Ovary (tissue), 9 donors: ENCODE measurements around the gene ADAMTS2. TPM values are rescaled to one million over a fixed set of nuclear protein-coding genes. Genes with fewer than 3 reads are reported as not detected.

ENCODE experiments used
- DNase-seq, 5 donors: peaks; one replicate each; pipeline ENCODE4 v3.0.0-alpha.2; 2019 to 2020
- H3K27ac ChIP-seq, 2 donors: fragments of 200-600 bp; one replicate each; pipeline versions ENCODE4 v1.5.1 to v1.8.0; 2019 to 2022
- H3K27me3 ChIP-seq: fragments of 200-600 bp; one replicate; pipeline ENCODE4 v1.8.0; 2022
- H3K36me3 ChIP-seq: fragments of 200-600 bp; sonication (generic); one replicate; pipeline ENCODE4 v1.5.1; 2019
- H3K4me1 ChIP-seq: one replicate; pipeline ENCODE4 v1.8.1; 2013; ENCODE audit warnings: mild to moderate bottlenecking, moderate library complexity; ENCODE audit not compliant: insufficient read depth
- H3K4me3 ChIP-seq: fragments of 200-600 bp; sonication (generic); one replicate; pipeline ENCODE4 v1.5.1; 2017
- H3K9me3 ChIP-seq, 2 donors: fragments of 200-600 bp in 1 of 2; sonication (generic) in 1 of 2; one replicate each; pipeline versions ENCODE4 v1.5.1 to v1.8.1; 2013 to 2019; ENCODE audit warnings: mild to moderate bottlenecking in 1 of 2, moderate library complexity in 1 of 2
- CTCF ChIP-seq, 3 donors: fragments of 450-650 bp in 2 of 3; fragments of 200-600 bp in 1 of 3; IDR thresholded peaks; one replicate each; pipeline versions ENCODE4 v1.5.1 to v1.8.0; 2016 to 2022; ENCODE audit warnings: antibody characterized with exemption in 3 of 3, mild to moderate bottlenecking in 1 of 3
- EP300 ChIP-seq: sonication (generic); formaldehyde crosslinking; IDR thresholded peaks from one replicate; pipeline ENCODE4 v1.6.1; 2017; ENCODE audit warnings: antibody characterized with exemption
- POLR2A ChIP-seq: fragments of 450-650 bp; IDR thresholded peaks from one replicate; pipeline ENCODE4 v1.6.1; 2017; ENCODE audit warnings: antibody characterized with exemption, mild to moderate bottlenecking, moderate library complexity
- WGBS, 3 donors: extraction: QIAGEN DNeasy Blood & Tissue Kit in 1 of 3; methylation state at CpG; one replicate each; pipeline versions ENCODE4 v1.1.5 to v1.1.7; 2013 to 2017; 5-methylcytosine and 5-hydroxymethylcytosine counted together
- intact Hi-C, 4 donors: fragments of 100-400 bp; cut with DNase I; formaldehyde crosslinking; loops; one replicate each; pipeline versions ENCODE4 v1.11.0 to v1.15.1; 2022 to 2023
- polyA plus RNA-seq, 2 donors: library from polyadenylated mRNA; stranded (reverse); fragments of 200-250 nt in 1 of 2; fragments of 350-450 nt in 1 of 2; fragmentation: Illumina TruSeq in 1 of 2; extraction: RNeasy Lipid Tissue Mini Kit (QIAGEN cat#74804) in 1 of 2; gene quantifications; one replicate each; pipeline ENCODE4 v1.2.3, GENCODE V29; 2013 to 2014
- total RNA-seq, 7 donors: library from RNA; depleted of rRNA in 2 of 7; stranded (reverse); fragments of >200 nt in 2 of 7; fragmentation: NEBNext Ultra II Directional in 3 of 7; extraction: Animal tissue kit (Norgen Biotek cat#: 25700) in 3 of 7; gene quantifications; one replicate each; pipeline versions ENCODE4 v1.1.0 to v1.2.4, GENCODE V29; 2016 to 2023
- donor health status: DM: no; HTN: no; CAD: no; lungs with moderate emphysema.
- donor health status: DM: no; HTN: no; CAD: no.
- donor health status: Bipolar disorder and iron deficiency.
- donor health status: DM: yes; HTN: yes; CAD: no.
- donor health status: DM: no; HTN: no; CAD: no.
- donor health status: DM: yes; HTN: yes; CAD: no.

Gene ADAMTS2
- total and polyA plus RNA-seq, 9 donors, result 7.9 to 31.8 (median 11.5) TPM

DNA sequence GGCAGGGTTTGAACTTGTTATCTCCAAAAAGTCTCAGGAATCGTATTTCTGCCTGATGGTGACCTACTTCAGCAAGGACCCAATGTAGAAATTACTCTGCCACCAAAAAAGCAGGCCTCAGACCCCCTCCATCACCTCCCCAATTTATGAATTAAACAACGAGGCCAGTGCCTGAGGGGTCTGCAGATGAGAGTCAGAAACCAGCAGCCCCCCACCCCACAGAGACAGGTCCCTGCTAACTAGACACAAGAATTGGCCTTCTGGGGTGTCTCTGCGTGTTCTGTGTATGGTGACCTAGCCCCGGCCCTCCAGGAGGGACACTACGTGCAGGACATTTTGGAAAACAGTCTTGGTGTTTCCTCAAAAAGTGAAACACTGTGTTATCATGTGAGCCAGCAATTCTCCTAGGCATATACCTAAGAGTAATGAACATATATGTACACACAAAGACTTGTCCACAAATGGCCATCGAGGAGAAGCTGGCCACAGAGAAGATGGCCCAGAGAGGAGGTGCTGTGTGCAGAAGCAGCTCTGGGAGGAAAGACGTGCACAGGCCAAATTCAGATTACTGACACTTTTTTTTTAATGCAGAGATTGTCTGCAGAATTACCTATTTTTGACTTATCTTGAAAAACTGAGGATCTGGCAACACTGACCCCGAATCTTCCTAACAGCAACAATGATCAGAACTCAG is 93.8 kb downstream of the ADAMTS2 start:
- WGBS, 3 donors, result 88 to 93% (median 89%) methylated on average over 8 of the region's 8 CpGs
- no peaks in the 10 kb centered on the region for H3K27me3 ChIP-seq
- no peak for TF ChIP-seq CTCF (IDR thresholded peaks at IDR 0.05)
- no peak for TF ChIP-seq EP300
- TF ChIP-seq POLR2A, result no peak
- H3K4me1 ChIP-seq, result peaks cover 2% of the 10 kb centered on the region
- H3K9me3 ChIP-seq, result no peaks in the 10 kb centered on the region
- intact Hi-C loops, result no loop called here
- DNase-seq, result no peak
- no peak overlapping the region for H3K4me3 ChIP-seq
- H3K27ac ChIP-seq, result no peak overlapping the region
- no peaks in the 10 kb centered on the region for H3K36me3 ChIP-seq

GRCh38 chr5:179250561-179251225 is 94.6 kb downstream of the ADAMTS2 start:
- Histone ChIP-seq H3K27ac (no peak overlapping the region), H3K27me3 (no peaks in the 10 kb centered on the region), H3K4me3 (no peak overlapping the region), H3K9me3 (no peaks in the 10 kb centered on the region), H3K4me1 (no peaks in the 10 kb centered on the region), H3K36me3 (no peaks in the 10 kb centered on the region)
- peak in 2 of 5 donors; percentile 4 to 19 for DNase-seq
- intact Hi-C loops, result no loop called here
- WGBS, 3 donors, result 97% methylated on average over 13 of the region's 13 CpGs
- TF ChIP-seq POLR2A (no peak), EP300 (no peak), CTCF (IDR thresholded peaks at IDR 0.05) (no peak)

DNA sequence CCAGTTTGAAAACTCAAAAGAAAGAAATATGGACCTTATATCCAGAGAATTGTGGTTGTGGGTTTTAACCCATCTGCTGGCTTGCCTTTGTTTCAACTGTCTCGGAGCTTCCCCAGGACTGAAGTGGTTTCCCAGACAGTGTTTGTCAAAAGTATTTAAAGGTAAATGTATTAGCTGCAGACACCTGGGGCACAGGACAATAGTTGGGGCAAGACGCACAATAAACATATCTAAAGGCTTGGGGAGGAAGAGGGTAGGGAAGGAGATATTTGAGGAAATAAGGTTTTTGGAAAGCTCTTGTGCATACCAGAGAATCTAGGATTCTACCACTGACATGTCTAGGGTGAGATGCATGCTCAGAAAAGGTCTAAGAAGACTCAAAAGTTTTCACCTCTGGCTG is 99.0 kb downstream of the ADAMTS2 start:
- Histone ChIP-seq H3K27ac (no peak overlapping the region), H3K9me3 (no peaks in the 10 kb centered on the region), H3K4me1 (peaks cover 3% of the 10 kb centered on the region), H3K36me3 (no peaks in the 10 kb centered on the region), H3K4me3 (no peak overlapping the region), H3K27me3 (no peaks in the 10 kb centered on the region)
- 97 to 100% (median 98%) methylated on average over 2 of the region's 2 CpGs for WGBS, 3 donors
- TF ChIP-seq POLR2A, result no peak
- no peak for TF ChIP-seq EP300
- TF ChIP-seq CTCF (IDR thresholded peaks at IDR 0.05), result no peak
- intact Hi-C loops, result no loop called here
- DNase-seq, result no peak

GRCh38 chr5:179245031-179245430 is 100.2 kb downstream of the ADAMTS2 start:
- WGBS, 3 donors, result 54 to 72% (median 59%) methylated on average over 4 of the region's 4 CpGs
- intact Hi-C loops, result no loop called here
- TF ChIP-seq EP300, result no peak
- TF ChIP-seq POLR2A, result no peak
- TF ChIP-seq CTCF (IDR thresholded peaks at IDR 0.05), result no peak
- Histone ChIP-seq H3K36me3 (no peaks in the 10 kb centered on the region), H3K4me1 (peaks cover 3% of the 10 kb centered on the region), H3K4me3 (no peak overlapping the region), H3K9me3 (no peaks in the 10 kb centered on the region), H3K27me3 (no peaks in the 10 kb centered on the region), H3K27ac (no peak overlapping the region)
- peak in 1 of 5 donors; percentile 3 for DNase-seq
